HFF-Myc (cell line): ENCODE results near the gene KIF26A.

Experiments used
- DNase-seq: peaks from one replicate; pipeline ENCODE4 v3.0.0-alpha.2; 2011; ENCODE audit warnings: low read depth; ENCODE audit errors: extremely low read depth
- H3K4me3 ChIP-seq: replicated peaks from 2 replicates; pipeline ENCODE4 v1.5.1; 2011; ENCODE audit warnings: low read depth, mild to moderate bottlenecking, control low read depth, low read length
- CTCF ChIP-seq: IDR thresholded peaks from 2 replicates; pipeline ENCODE4 v1.5.1; 2012; ENCODE audit warnings: mild to moderate bottlenecking, low read depth, low read length, control low read depth; ENCODE audit errors: missing control alignments

KIF26A gene

DNA sequence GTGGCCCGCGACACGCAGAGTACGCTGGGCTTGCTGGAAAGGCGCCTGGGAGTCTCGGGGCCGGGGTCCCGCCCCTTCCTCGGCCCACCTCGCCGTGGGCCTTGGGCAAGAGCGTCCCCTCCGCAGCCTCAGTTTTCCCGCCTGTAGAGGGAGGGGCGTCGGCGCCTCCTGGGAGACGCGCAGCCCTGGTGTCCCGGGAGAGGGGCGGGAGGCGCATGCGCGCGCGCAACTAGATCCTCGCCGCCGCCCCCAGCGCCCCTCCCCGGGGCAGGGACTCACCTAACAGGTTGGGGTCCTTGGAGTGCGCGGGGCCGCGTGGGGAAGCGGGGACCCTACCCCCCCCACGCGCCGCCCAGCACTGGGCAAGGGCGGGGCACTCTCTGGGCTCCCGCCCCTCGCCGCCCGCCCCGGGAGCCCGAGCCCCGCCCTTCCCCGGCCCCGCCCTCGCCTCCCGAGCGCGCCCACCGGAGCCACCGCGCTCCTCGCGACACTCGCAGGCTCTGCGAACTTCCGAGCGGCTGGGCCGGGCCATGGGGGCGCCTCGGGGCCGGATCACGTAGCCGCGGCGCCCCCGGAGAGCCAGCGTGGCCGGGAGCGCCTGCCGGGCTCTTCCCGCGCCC lies at the start of gene KIF26A:
Gene KIF26A (plus strand): TSS at position 490 of the 620 bp plus-strand sequence. CDS start 136 bp downstream, outside the sequence.
- H3K4me3 ChIP-seq = peak within 1 kb of the TSS; percentile 65
- no peak for DNase-seq
- no peak for TF ChIP-seq CTCF

DNA sequence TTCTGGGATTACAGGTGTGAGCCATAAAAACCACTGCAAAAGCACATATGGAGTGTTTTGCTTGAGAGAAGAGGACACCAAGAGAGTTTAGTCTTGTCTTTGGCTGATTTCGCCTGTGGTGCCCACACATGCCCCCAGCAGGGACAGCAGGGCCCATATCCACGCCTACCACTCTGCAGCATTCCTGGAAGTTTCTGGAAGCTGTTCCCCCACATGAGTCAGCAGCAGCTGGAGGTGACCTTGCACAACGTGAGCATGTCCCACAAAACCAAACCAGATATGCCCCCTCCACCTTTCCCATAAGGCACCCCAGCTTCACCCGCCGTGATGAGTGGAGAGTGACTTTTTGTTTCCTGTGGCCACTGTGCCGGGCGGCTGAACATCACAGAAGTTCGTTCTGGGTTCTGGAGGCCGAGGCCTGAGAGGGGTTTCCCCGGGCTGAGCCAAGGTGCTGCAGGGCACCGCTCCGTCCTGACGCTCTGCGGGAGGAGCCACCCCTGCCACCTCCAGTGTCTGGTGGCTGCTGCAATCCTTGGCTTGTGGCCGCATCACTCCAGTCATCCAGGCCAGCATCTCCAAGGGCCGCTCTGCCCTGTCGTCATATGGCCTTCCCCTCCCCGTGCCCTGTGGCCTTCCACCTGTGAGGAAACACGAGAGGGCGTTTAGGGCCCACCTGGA lies 48.2 kb upstream of the KIF26A start:
- no peak for TF ChIP-seq CTCF
- H3K4me3 ChIP-seq = no peak overlapping the region
- DNase-seq = no peak

GRCh38 chr14:104091061-104091926 lies 47.1 kb upstream of the KIF26A start:
- no peak for TF ChIP-seq CTCF
- DNase-seq = no peak
- H3K4me3 ChIP-seq = no peak overlapping the region

DNA sequence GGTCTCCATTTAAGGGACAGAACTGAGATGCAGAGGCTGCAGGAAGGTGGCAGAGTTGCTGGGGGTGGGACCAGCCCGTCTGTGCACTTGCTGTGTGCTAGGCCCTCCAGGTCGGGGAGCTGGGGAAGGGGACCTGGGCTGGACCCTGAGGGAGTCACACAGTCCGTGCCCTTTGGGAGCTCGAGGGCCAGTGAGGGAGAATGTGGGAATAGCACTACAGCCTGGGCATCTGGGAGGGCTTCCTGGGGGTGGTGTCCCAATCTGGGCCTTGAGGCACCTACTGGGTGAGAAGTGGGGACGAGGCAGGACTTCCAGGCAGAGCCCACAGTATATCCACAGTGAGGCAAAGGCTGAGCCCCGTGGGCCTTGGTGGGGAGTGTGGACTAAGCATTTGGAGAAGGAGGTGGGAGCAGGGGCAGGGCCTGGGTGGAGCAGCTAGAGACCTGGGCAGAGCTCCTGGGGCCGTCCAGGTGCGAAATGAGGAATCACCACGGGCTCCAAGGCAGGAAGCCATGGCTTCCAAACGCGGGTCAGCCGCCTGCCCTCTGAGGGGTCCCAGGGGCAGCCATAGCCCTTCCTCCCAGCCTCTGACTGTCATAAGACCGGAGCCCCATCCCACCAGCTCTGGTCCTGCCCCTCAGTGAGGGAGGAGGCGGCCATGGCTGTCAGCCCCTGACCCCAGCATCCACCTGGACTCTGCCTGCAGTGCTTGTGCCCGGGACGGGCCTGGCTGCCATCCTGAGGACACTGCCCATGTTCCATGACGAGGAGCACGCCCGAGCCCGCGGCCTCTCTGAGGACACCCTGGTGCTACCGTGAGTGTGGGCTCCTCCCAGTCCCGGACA lies 46.2 kb upstream of the KIF26A start:
- TF ChIP-seq CTCF = no peak
- no peak overlapping the region for H3K4me3 ChIP-seq
- no peak for DNase-seq

- no peak for TF ChIP-seq CTCF
- no peak overlapping the region for H3K4me3 ChIP-seq
- DNase-seq = no peak
Observed at GRCh38 chr14:104092931-104093365, 45.4 kb upstream of the KIF26A start.
